Measurements from ENCODE around the gene ODAD3.
"Not testable (repeated sequence)": the region's sequence is repeated elsewhere in the genome, so short reads cannot be mapped to it uniquely, and the experiment has no call there.

Gene ODAD3

DNA sequence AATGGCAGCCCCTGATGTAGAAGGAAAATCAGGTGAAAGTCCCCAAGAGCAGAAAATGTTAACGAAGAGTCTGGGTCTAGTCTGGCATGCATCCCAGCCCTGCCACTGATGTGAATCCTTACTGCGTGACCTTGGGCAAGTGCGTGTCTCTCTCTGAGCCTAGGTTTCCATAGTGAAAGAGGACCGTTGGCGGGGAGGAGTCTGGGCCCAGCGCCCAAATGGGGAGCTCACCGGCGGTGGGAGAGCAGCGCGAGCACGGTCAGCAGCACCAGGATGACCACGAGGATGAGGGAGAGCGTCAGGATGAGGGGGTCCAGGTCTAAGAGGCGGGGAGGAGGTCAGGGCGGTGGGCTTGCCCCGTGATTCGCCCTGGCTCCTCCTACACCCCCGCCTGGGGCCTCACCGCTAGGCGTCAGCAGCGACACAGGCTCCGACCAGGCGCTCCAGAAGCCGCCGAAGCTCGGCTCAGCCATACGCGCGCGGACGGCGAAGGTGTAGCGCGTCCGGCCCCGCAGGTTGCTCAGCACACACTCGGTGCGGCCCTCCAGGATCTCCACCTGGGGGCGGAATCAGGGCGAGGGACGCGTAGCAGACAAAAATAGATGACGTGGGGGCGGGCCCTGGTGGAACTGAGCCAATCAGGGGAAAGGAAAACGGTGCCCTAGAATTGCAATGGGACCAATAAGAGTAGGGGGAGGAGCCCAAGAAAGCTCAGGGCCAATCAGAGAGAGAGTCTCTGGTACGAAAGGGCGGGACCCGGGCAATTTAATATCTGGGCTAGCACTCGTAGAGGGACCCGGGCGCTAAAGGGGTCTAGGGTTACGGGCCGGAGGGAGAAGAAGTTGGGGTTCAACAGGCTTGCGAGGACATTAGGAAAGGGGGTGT lies 54.0 kb downstream of the ODAD3 start:
- peak overlapping the region; percentile 87 for H3K4me3 ChIP-seq (ENCODE audit: low read depth, low read length)

DNA sequence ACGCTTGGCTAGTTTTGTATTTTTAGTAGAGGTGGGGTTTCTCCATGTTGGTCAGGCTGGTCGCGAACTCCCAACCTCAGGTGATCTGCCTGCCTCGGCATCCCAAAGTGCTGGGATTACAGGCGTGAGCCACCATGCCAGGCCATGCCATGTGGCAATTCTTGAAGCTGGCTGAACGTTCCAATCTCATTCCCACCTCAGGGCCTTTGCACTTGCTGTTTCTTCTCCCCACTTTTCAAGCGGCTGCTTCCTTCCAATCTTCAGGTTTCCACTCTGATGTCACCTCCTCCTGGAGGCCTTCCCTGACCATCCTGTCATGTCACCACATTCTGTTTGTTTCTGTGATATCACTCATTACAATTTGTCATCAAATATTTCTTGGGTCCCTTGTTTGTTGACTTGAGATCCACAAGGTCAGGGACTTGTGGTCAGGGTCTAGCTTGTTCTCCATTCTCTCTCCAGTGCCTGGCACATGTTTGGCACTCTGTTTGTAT lies 55.0 kb downstream of the ODAD3 start:
- H3K4me3 ChIP-seq (ENCODE audit: low read depth, low read length): no peak overlapping the region
- TF ChIP-seq, protein P1, sequence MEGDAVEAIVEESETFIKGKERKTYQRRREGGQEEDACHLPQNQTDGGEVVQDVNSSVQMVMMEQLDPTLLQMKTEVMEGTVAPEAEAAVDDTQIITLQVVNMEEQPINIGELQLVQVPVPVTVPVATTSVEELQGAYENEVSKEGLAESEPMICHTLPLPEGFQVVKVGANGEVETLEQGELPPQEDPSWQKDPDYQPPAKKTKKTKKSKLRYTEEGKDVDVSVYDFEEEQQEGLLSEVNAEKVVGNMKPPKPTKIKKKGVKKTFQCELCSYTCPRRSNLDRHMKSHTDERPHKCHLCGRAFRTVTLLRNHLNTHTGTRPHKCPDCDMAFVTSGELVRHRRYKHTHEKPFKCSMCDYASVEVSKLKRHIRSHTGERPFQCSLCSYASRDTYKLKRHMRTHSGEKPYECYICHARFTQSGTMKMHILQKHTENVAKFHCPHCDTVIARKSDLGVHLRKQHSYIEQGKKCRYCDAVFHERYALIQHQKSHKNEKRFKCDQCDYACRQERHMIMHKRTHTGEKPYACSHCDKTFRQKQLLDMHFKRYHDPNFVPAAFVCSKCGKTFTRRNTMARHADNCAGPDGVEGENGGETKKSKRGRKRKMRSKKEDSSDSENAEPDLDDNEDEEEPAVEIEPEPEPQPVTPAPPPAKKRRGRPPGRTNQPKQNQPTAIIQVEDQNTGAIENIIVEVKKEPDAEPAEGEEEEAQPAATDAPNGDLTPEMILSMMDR (IDR thresholded peaks at IDR 0.05; ENCODE audit: borderline replicate concordance, insufficient read depth, low read depth, low read length): no peak

More for the DNA sequence above, 54.0 kb downstream of the ODAD3 start:
- TF ChIP-seq, protein P1 (IDR thresholded peaks at IDR 0.05; ENCODE audit: borderline replicate concordance, insufficient read depth, low read depth, low read length): peak; percentile 79

DNA sequence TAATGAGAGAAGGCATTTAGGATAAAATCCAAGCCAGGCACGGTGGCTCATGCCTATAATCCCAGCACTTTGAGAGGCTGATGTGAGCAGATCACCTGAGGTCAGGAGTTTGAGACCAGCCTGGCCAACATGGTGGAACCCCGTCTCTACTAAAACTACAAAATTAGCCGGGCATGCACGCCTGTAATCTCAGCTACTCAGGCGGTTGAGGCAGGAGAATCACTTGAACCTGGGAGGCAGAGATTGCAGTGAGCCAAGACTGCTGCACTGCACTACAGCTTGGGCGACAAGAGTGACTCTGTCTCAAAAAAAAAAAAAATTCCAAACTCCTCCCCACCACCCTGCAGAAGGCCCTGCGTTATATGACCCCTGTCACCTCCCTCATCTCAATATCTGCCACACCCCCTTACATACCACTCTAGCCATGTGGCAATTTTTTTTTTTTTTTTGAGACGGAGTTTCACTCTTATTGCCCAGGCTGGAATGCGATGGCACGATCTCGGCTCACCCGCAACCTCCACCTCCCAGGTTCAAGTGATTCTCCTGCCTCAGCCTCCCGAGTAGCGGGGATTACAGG lies 55.6 kb downstream of the ODAD3 start:
- not testable (repeated sequence) for H3K4me3 ChIP-seq (ENCODE audit: low read depth, low read length)

DNA sequence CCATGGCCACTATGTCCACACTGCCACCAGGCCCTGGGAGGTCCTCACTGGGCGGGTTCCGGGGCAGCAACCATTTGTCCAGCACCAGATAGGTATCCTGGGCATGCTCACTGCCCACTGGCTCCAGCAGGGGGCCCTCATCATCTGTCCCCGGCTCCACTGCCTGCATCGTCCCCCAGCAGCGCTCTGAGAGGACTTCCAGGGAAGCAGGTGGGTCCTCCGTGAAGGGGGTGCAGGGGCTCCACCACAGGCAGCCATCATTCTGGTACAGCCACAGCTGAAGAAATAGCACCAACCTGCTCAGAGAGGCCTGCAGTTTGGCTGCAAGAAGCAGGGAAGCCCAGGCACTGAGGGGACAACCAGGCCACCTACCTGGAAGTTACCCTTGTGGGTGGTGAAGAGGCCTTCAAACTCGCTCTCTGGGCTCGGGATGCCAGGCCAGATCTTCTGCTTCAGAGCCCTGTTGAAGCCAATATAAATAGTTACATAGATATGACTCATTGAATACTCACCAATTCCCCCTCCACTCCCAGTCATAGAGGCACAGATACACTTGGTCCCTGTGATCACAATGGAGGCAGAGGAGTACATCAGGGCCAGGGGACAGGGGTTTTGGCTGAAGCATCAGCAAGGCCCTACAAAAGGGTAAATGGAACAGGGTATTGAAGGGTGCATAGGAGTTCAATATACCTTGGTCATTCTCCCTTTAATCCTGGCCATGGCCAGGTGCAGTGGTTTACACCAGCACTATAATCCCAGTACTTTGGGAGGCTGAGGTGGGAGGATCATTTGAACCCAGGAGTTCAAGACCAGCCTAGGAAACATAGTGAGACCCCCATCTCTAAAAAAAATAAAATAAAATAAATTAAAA lies 56.4 kb downstream of the ODAD3 start:
- H3K4me3 ChIP-seq (ENCODE audit: low read depth, low read length): no peak overlapping the region
- TF ChIP-seq, protein P1 (IDR thresholded peaks at IDR 0.05; ENCODE audit: borderline replicate concordance, insufficient read depth, low read depth, low read length): peak; percentile 63

DNA sequence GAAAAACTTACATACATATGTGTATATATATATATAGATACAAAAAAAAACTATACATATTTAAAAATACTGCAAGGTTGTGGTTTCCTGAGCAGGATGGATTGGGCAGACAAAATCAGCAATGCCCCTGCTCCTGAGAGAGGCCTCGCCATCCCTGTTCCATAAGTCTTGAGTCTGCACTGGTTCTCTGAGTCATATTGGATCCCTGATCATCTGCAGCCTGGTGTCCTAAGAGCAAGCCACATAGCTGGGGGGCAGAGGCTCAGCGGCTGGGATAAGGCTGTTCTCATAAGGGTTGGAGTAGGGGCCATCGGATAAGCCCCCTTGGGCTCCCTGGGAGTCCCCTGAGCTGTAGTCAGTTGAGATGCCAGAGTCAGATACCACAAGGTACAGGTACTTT lies 57.2 kb downstream of the ODAD3 start:
- TF ChIP-seq, protein P1 (IDR thresholded peaks at IDR 0.05; ENCODE audit: borderline replicate concordance, insufficient read depth, low read depth, low read length): no peak
- H3K4me3 ChIP-seq (ENCODE audit: low read depth, low read length): no peak overlapping the region

DNA sequence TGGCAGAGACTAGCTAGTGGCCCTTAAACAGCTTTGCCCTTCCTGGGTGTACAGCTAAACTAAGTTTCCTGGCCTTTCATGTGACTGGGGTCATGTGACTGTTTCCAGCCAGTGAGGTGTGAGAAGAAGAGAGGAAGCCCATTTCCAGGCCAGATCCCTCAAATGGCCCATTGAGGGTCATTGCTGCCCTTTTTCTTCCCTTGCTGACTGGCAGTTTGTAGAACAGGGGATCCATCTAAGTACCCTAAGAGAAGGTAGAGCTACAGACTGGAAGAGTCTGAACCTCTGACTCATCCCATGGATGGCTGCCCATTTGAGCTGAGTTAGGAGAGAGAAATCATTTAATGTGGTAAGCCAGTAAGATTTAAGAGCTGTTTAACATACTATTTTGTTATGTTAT lies 57.7 kb downstream of the ODAD3 start:
- TF ChIP-seq, protein P1 (IDR thresholded peaks at IDR 0.05; ENCODE audit: borderline replicate concordance, insufficient read depth, low read depth, low read length): no peak
- H3K4me3 ChIP-seq (ENCODE audit: low read depth, low read length): no peak overlapping the region
